Measurements from ENCODE around the gene INTS15. TPM values are rescaled to one million over a fixed set of nuclear protein-coding genes. Genes with fewer than 3 reads are reported as not detected.
A peak's percentile ranks its signal among the peaks of the same experiment; 100 is the strongest.

INTS15 gene
- total RNA-seq, 1 experiment from 2014 or later = 22.7 TPM

DNA sequence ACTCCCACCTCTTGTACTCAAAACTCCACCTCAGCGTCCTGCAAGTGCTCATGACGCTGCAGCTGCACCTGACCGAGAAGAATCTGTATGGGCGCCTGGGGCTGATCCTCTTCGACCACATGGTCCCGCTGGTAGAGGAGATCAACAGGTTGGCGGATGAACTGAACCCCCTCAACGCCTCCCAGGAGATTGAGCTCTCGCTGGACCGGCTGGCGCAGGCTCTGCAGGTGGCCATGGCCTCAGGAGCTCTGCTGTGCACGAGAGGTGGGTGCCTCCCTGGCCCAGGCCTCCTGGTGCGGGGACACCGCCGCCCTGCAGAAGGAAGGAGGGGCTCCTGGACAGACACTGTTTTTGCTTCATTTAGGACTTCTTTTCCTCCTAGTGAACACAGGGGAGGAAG is 10.3 kb downstream of the INTS15 start:
- ChIA-PET CTCF (no interaction called here), POLR2A (ENCODE audit: unreplicated experiment) (no interaction called here)
- H3K4me2 ChIP-seq (ENCODE audit: low read length) = no peak overlapping the region
- no peak overlapping the region for H3K27ac ChIP-seq (ENCODE audit: low read length)
- no peaks in the 10 kb centered on the region for H3K9me3 ChIP-seq (ENCODE audit: low read length)
- intact Hi-C loops (cut with micrococcal nuclease) = no loop called here
- no peak overlapping the region for H2AFZ ChIP-seq (ENCODE audit: low read length)
- DNase-seq (no peak), ATAC-seq (no peak)
- H3K4me1 ChIP-seq (ENCODE audit: insufficient read depth, low read length) = no peaks in the 10 kb centered on the region
- H4K20me1 ChIP-seq (ENCODE audit: low read length) = no peaks in the 10 kb centered on the region
- TF ChIP-seq, protein P1, sequence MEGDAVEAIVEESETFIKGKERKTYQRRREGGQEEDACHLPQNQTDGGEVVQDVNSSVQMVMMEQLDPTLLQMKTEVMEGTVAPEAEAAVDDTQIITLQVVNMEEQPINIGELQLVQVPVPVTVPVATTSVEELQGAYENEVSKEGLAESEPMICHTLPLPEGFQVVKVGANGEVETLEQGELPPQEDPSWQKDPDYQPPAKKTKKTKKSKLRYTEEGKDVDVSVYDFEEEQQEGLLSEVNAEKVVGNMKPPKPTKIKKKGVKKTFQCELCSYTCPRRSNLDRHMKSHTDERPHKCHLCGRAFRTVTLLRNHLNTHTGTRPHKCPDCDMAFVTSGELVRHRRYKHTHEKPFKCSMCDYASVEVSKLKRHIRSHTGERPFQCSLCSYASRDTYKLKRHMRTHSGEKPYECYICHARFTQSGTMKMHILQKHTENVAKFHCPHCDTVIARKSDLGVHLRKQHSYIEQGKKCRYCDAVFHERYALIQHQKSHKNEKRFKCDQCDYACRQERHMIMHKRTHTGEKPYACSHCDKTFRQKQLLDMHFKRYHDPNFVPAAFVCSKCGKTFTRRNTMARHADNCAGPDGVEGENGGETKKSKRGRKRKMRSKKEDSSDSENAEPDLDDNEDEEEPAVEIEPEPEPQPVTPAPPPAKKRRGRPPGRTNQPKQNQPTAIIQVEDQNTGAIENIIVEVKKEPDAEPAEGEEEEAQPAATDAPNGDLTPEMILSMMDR (conservative IDR thresholded peaks at IDR 0.05; ENCODE audit: low read depth, low read length) = no peak
- TF ChIP-seq EZH2 (IDR thresholded peaks at IDR 0.05; ENCODE audit: low read length, unreplicated experiment) (no peak), EZH2phosphoT487 (IDR thresholded peaks at IDR 0.05; ENCODE audit: borderline replicate concordance, low read length) (no peak)
- no TSS peak for BruUV-seq (replicated peaks)
- peaks cover 14% of the 10 kb centered on the region for H3K36me3 ChIP-seq (ENCODE audit: low read depth, low read length)
- H3K79me2 ChIP-seq (ENCODE audit: low read length) = no peaks in the 10 kb centered on the region
- no peaks in the 10 kb centered on the region for H3K9me2 ChIP-seq (replicated peaks; ENCODE audit: low read length)
- H3K27me3 ChIP-seq (ENCODE audit: low read length) = no peaks in the 10 kb centered on the region
- H3K4me3 ChIP-seq (ENCODE audit: low read length) = no peak overlapping the region
- no peaks in the 10 kb centered on the region for H3F3A ChIP-seq (ENCODE audit: low read length, unreplicated experiment)
- H3K9ac ChIP-seq (ENCODE audit: low read length) = no peak overlapping the region

DNA sequence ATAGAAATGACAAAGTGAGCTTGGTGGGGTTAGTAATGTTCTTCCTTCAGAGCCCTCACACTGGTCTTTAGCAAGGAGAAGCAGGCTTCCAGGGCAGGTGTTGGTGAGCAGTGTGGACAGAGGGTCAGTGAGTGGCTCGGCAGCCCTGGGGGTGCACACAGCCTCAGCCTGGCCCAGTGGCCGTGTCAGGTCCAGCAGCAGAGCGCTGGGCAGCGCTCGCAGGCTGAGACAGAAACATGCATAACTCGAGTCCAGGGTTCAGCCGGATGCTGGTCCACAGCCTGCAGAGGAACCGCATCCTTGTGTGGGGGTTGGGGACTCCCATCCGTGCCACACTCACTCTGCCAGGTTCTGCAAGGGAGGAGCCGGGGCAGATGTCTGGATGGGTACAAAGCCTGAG is 14.6 kb downstream of the INTS15 start:
- TF ChIP-seq, protein P1 (conservative IDR thresholded peaks at IDR 0.05; ENCODE audit: low read depth, low read length) = no peak
- TF ChIP-seq EZH2 (IDR thresholded peaks at IDR 0.05; ENCODE audit: low read length, unreplicated experiment) = no peak
- no peak for TF ChIP-seq EZH2phosphoT487 (IDR thresholded peaks at IDR 0.05; ENCODE audit: borderline replicate concordance, low read length)
- BruUV-seq (replicated peaks) = TSS peak; percentile 20
- Histone ChIP-seq H3K9ac (ENCODE audit: low read length) (no peak overlapping the region), H4K20me1 (ENCODE audit: low read length) (no peaks in the 10 kb centered on the region), H3K36me3 (ENCODE audit: low read depth, low read length) (peaks cover 8% of the 10 kb centered on the region), H2AFZ (ENCODE audit: low read length) (no peak overlapping the region), H3K79me2 (ENCODE audit: low read length) (no peaks in the 10 kb centered on the region), H3K4me1 (ENCODE audit: insufficient read depth, low read length) (no peaks in the 10 kb centered on the region), H3F3A (ENCODE audit: low read length, unreplicated experiment) (no peaks in the 10 kb centered on the region), H3K27me3 (ENCODE audit: low read length) (no peaks in the 10 kb centered on the region), H3K9me2 (replicated peaks; ENCODE audit: low read length) (no peaks in the 10 kb centered on the region), H3K4me2 (ENCODE audit: low read length) (no peak overlapping the region), H3K9me3 (ENCODE audit: low read length) (no peaks in the 10 kb centered on the region), H3K4me3 (ENCODE audit: low read length) (no peak overlapping the region), H3K27ac (ENCODE audit: low read length) (no peak overlapping the region)
- DNase-seq = no peak
- CTCF ChIA-PET = no interaction called here
- intact Hi-C loops (cut with micrococcal nuclease) = no loop called here
- ATAC-seq = no peak
- POLR2A ChIA-PET (ENCODE audit: unreplicated experiment) = no interaction called here

DNA sequence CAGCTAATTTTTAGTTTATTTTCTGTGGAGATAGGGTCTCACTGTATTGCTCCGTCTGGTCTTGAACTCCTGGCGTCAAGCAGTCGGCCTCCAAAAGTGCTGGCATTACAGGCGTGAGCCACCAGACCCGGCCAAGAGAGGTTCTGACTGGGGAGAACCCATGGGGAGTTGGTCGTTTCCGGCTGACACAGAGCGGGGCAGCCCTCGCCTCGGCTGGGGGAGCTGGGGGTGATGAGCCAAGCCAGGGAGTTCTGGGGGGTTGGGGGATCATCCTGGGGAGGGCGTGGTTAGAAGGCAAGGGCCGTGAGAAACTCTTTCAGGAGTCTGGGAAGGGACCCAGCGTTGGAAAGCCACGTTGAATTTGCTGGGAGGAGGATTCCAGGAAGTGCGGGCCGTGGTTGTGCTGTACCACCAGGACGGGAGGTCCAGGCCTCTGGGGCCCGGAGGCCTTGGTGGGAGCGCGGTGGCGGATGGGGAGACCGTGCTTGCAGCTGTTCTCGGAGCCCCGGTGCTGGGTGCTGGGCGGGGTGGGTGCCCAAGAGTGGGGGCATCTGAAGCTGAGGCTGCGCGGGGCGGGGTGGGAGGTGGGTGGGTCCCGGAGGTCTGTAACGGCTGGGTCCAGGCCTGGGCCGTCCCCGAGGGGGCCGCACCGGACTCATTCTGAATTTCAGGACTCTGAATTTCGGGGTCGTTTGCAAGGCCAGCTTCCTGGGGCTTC is 17.2 kb downstream of the INTS15 start:
- DNase-seq (no peak), ATAC-seq (no peak)
- H3K9me2 ChIP-seq (replicated peaks; ENCODE audit: low read length) = no peaks in the 10 kb centered on the region
- BruUV-seq (replicated peaks) = no TSS peak
- no peak overlapping the region for H2AFZ ChIP-seq (ENCODE audit: low read length)
- no peaks in the 10 kb centered on the region for H3K79me2 ChIP-seq (ENCODE audit: low read length)
- ChIA-PET POLR2A (ENCODE audit: unreplicated experiment) (no interaction called here), CTCF (no interaction called here)
- H3K27ac ChIP-seq (ENCODE audit: low read length) = no peak overlapping the region
- intact Hi-C loops (cut with micrococcal nuclease) = no loop called here
- no peak overlapping the region for H3K4me3 ChIP-seq (ENCODE audit: low read length)
- no peaks in the 10 kb centered on the region for H3K4me1 ChIP-seq (ENCODE audit: insufficient read depth, low read length)
- H3K9me3 ChIP-seq (ENCODE audit: low read length) = no peaks in the 10 kb centered on the region
- H3K27me3 ChIP-seq (ENCODE audit: low read length) = no peaks in the 10 kb centered on the region
- H3K9ac ChIP-seq (ENCODE audit: low read length) = no peak overlapping the region
- H4K20me1 ChIP-seq (ENCODE audit: low read length) = no peaks in the 10 kb centered on the region
- H3K4me2 ChIP-seq (ENCODE audit: low read length) = no peak overlapping the region
- H3K36me3 ChIP-seq (ENCODE audit: low read depth, low read length) = peaks cover 8% of the 10 kb centered on the region
- TF ChIP-seq, protein P1 (conservative IDR thresholded peaks at IDR 0.05; ENCODE audit: low read depth, low read length) = no peak
- no peak for TF ChIP-seq EZH2 (IDR thresholded peaks at IDR 0.05; ENCODE audit: low read length, unreplicated experiment)
- TF ChIP-seq EZH2phosphoT487 (IDR thresholded peaks at IDR 0.05; ENCODE audit: borderline replicate concordance, low read length) = no peak
- no peaks in the 10 kb centered on the region for H3F3A ChIP-seq (ENCODE audit: low read length, unreplicated experiment)

Measured in PC-3 (cell line).